Panc1 (cell line): ENCODE measurements around the gene CKLF. TPM values are rescaled to one million over a fixed set of nuclear protein-coding genes. Genes with fewer than 3 reads are reported as not detected.

Experiments
- ATAC-seq: fragments of 200-7000 bp; cut with Tn5 transposase; 2 replicates; pipeline ENCODE4 v1.9.1; 2020; ENCODE audit warnings: mild to moderate bottlenecking, moderate library complexity
- BruUV-seq: library from RNA; stranded (reverse); fragments of 400-500 nt; replicated peaks from 2 replicates; lab custom pipeline; 2021; lab: Mats Ljungman, UMichigan
- CTCF ChIA-PET: fragments of 300-600 bp; sonication (Branson Sonifier 250); formaldehyde crosslinking; loops from one replicate; lab custom pipeline; 2022; ENCODE audit warnings: antibody characterized with exemption; lab: Charles Lee
- POLR2A ChIA-PET: fragments of 300-600 bp; sonication (Branson Sonifier 250); formaldehyde crosslinking; loops from one replicate; lab custom pipeline; 2022; ENCODE audit warnings: antibody characterized with exemption; lab: Charles Lee
- DNase-seq: peaks from one replicate; pipeline ENCODE4 v3.0.0-alpha.2; 2010; ENCODE audit warnings: low read depth, low spot score
- H3K27ac ChIP-seq: 2 replicates; pipeline ENCODE4 v1.5.1; 2011; ENCODE audit warnings: mild to moderate bottlenecking, low read length, inconsistent platforms
- H3K27me3 ChIP-seq: fragments of 200-500 bp; sonication (Bioruptor generic); 2 replicates; pipeline ENCODE4 v1.6.0; 2014; ENCODE audit warnings: low read length, inconsistent platforms; ENCODE audit not compliant: control insufficient read depth, insufficient read depth
- H3K36me3 ChIP-seq: fragments of 200-500 bp; sonication (Bioruptor generic); 2 replicates; pipeline ENCODE4 v1.5.1; 2014; ENCODE audit warnings: inconsistent platforms, mild to moderate bottlenecking, low read length, moderate library complexity; ENCODE audit not compliant: control insufficient read depth, insufficient read depth
- H3K4me1 ChIP-seq: 2 replicates; pipeline ENCODE4 v1.5.1; 2011; ENCODE audit warnings: inconsistent platforms, mild to moderate bottlenecking, low read length, moderate library complexity; ENCODE audit not compliant: control insufficient read depth, insufficient read depth
- H3K4me3 ChIP-seq, 2 experiments: 2 replicates each; pipeline ENCODE4 v1.5.1; 2011 to 2012; ENCODE audit warnings: low read depth in 2 of 2, low read length in 2 of 2, mild to moderate bottlenecking in 2 of 2, inconsistent platforms in 1 of 2, moderate library complexity in 1 of 2
- H3K9me3 ChIP-seq: fragments of 200-500 bp; sonication (Bioruptor generic); 2 replicates; pipeline ENCODE4 v1.5.1; 2014; ENCODE audit warnings: low read depth, mild to moderate bottlenecking, inconsistent platforms, low read length, moderate library complexity; ENCODE audit not compliant: control insufficient read depth, insufficient read depth
- CTCF ChIP-seq: fragments of 450-650 bp; IDR thresholded peaks from 2 replicates; pipeline ENCODE4 v1.5.1; 2017; ENCODE audit warnings: mild to moderate bottlenecking
- POLR2AphosphoS5 ChIP-seq: IDR thresholded peaks from 2 replicates; pipeline ENCODE4 v1.6.1; 2012; ENCODE audit warnings: mild to moderate bottlenecking, low read depth, low read length, moderate library complexity
- REST ChIP-seq, 2 experiments: IDR thresholded peaks; 2 replicates each; pipeline ENCODE4 v1.6.1; 2011 to 2012; ENCODE audit warnings: low read depth in 2 of 2, control low read depth in 1 of 2, low read length in 1 of 2, mild to moderate bottlenecking in 1 of 2, moderate library complexity in 1 of 2; ENCODE audit not compliant: insufficient read depth in 1 of 2
- SIN3A ChIP-seq: IDR thresholded peaks from 2 replicates; pipeline ENCODE4 v1.6.1; 2012; ENCODE audit warnings: low read depth, mild to moderate bottlenecking, low read length, moderate library complexity, borderline replicate concordance; ENCODE audit not compliant: insufficient read depth
- TCF7L2 ChIP-seq: IDR thresholded peaks from 2 replicates; pipeline ENCODE4 v1.6.1; 2011; ENCODE audit warnings: mild to moderate bottlenecking, low read depth, low read length, inconsistent platforms
- in situ Hi-C: cut with HindIII; loops from 2 replicates; pipeline ENCODE4 v1.10.0; 2016; ENCODE audit warnings: low sequenced_read_pairs, low pct_unique_long_range_greater_than_20kb
- intact Hi-C: fragments of 100-400 bp; cut with micrococcal nuclease; formaldehyde crosslinking; loops from one replicate; pipeline ENCODE4 v1.10.0; 2022; ENCODE audit not compliant: unreplicated experiment
- total RNA-seq: library from RNA; stranded (reverse); gene quantifications from one replicate; pipeline ENCODE4 v1.2.1, GENCODE V29; 2021; ENCODE audit not compliant: unreplicated experiment

Gene CKLF
- total RNA-seq, 1 experiment from 2014 or later: 88.1 TPM

GRCh38 chr16:66548068-66548467 is 4.3 kb upstream of the CKLF start:
- CTCF ChIA-PET: no interaction called here
- POLR2A ChIA-PET: interaction anchor here (0.6 kb wide), 1 partner anchor 76 kb away, joined by 4 read pairs; no protein-coding TSS in a partner anchor
- Histone ChIP-seq H3K4me3 (no peak overlapping the region), H3K36me3 (no peaks in the 10 kb centered on the region), H3K4me1 (peaks cover 28% of the 10 kb centered on the region), H3K27me3 (no peaks in the 10 kb centered on the region), H3K27ac (peak overlapping the region; percentile 87; the same call in 1 of the 2 replicates), H3K9me3 (no peaks in the 10 kb centered on the region)
- TF ChIP-seq POLR2AphosphoS5 (no peak), REST (IDR thresholded peaks at IDR 0.05; ENCODE audit: insufficient read depth in 1 of 2, low read depth in 2 of 2, low read length in 1 of 2) (no peak), TCF7L2 (no peak), CTCF (no peak), SIN3A (no peak)
- BruUV-seq: no TSS peak
- intact Hi-C loops: no loop called here
- DNase-seq (no peak), ATAC-seq (no peak)
- in situ Hi-C loops: no loop called here

- in situ Hi-C loops: no loop called here
- intact Hi-C loops: no loop called here
Measured at GRCh38 chr16:66548868-66549267, 3.5 kb upstream of the CKLF start.

More at GRCh38 chr16:66548868-66549267, 3.5 kb upstream of the CKLF start:
- Histone ChIP-seq H3K27me3 (no peaks in the 10 kb centered on the region), H3K4me1 (peaks cover 36% of the 10 kb centered on the region), H3K4me3 (peak overlapping the region; percentile 58 to 60; a peak in 3 of 4 replicates), H3K36me3 (no peaks in the 10 kb centered on the region; the same call in 1 of the 2 replicates), H3K27ac (peak overlapping the region; percentile 87), H3K9me3 (no peaks in the 10 kb centered on the region)
- no TSS peak for BruUV-seq
- ChIA-PET POLR2A (no interaction called here), CTCF (no interaction called here)
- no peak for DNase-seq
- TF ChIP-seq POLR2AphosphoS5 (no peak), REST (IDR thresholded peaks at IDR 0.05; ENCODE audit: insufficient read depth in 1 of 2, low read depth in 2 of 2, low read length in 1 of 2) (no peak), TCF7L2 (no peak), SIN3A (no peak), CTCF (no peak)
- no peak for ATAC-seq
